GM23248 (cell line): ENCODE measurements around the gene TXNDC15. TPM values are rescaled to one million over a fixed set of nuclear protein-coding genes. Genes with fewer than 3 reads are reported as not detected.

Experiments
- DNase-seq: peaks from one replicate; pipeline ENCODE4 v3.0.0-alpha.2; 2015
- H2AFZ ChIP-seq: fragments of 200-600 bp; sonication (generic); 2 replicates; pipeline ENCODE4 v1.6.1; 2016; ENCODE audit warnings: antibody characterized with exemption
- H3F3A ChIP-seq: fragments of 200-600 bp; sonication (generic); 2 replicates; pipeline ENCODE4 v1.6.1; 2016; ENCODE audit warnings: mild to moderate bottlenecking, antibody characterized with exemption, mixed run types; ENCODE audit not compliant: insufficient read depth
- H3K27ac ChIP-seq: fragments of 200-600 bp; sonication (generic); 2 replicates; pipeline ENCODE4 v1.5.1; 2016; ENCODE audit warnings: mild to moderate bottlenecking
- H3K27me3 ChIP-seq: fragments of 200-600 bp; sonication (generic); replicated peaks from 2 replicates; pipeline ENCODE4 v1.6.1; 2016; ENCODE audit warnings: mild to moderate bottlenecking; ENCODE audit not compliant: insufficient read depth
- H3K36me3 ChIP-seq: fragments of 200-600 bp; sonication (generic); 2 replicates; pipeline ENCODE4 v1.6.1; 2016; ENCODE audit warnings: low read depth, mild to moderate bottlenecking
- H3K4me1 ChIP-seq: fragments of 200-600 bp; sonication (generic); 2 replicates; pipeline ENCODE4 v1.6.1; 2016; ENCODE audit warnings: mild to moderate bottlenecking; ENCODE audit not compliant: insufficient read depth
- H3K4me2 ChIP-seq: fragments of 200-600 bp; sonication (generic); one replicate; pipeline ENCODE4 v1.6.1; 2016; ENCODE audit warnings: mild to moderate bottlenecking; ENCODE audit not compliant: unreplicated experiment
- H3K4me3 ChIP-seq: fragments of 200-600 bp; sonication (generic); 2 replicates; pipeline ENCODE4 v1.5.1; 2016; ENCODE audit warnings: mild to moderate bottlenecking
- H3K79me2 ChIP-seq: fragments of 200-600 bp; sonication (generic); 2 replicates; pipeline ENCODE4 v1.6.1; 2016; ENCODE audit warnings: mild to moderate bottlenecking; ENCODE audit not compliant: insufficient read depth
- H3K9ac ChIP-seq: fragments of 200-600 bp; sonication (generic); 2 replicates; pipeline ENCODE4 v1.6.1; 2016; ENCODE audit warnings: mild to moderate bottlenecking
- H3K9me2 ChIP-seq: fragments of 200-600 bp; sonication (generic); 2 replicates; pipeline ENCODE4 v1.6.1; 2016; ENCODE audit warnings: mixed run types, mild to moderate bottlenecking, moderate library complexity; ENCODE audit not compliant: insufficient read depth
- H3K9me3 ChIP-seq: fragments of 200-600 bp; sonication (generic); one replicate; pipeline ENCODE4 v1.6.1; 2017; ENCODE audit warnings: low read depth
- H4K20me1 ChIP-seq: fragments of 200-600 bp; sonication (generic); 2 replicates; pipeline ENCODE4 v1.6.0; 2016; ENCODE audit not compliant: insufficient read depth
- EZH2 ChIP-seq: fragments of 200-600 bp; sonication (generic); IDR thresholded peaks from 2 replicates; pipeline ENCODE4 v1.6.1; 2018; ENCODE audit warnings: antibody characterized with exemption, mild to moderate bottlenecking; ENCODE audit not compliant: insufficient read depth, poor library complexity, severe bottlenecking
- EZH2phosphoT487 ChIP-seq: fragments of 200-600 bp; sonication (generic); IDR thresholded peaks from 2 replicates; pipeline ENCODE4 v1.6.1; 2018; ENCODE audit warnings: antibody characterized with exemption, moderate library complexity, mild to moderate bottlenecking, low read depth; ENCODE audit not compliant: insufficient read depth
- WGBS, 2 experiments: methylation state at CpG; one replicate each; pipeline ENCODE4 v1.1.6; 2015 to 2017; ENCODE audit warnings: low lambda C conversion rate in 2 of 2, low coverage in 1 of 2; ENCODE audit errors: missing lambda C conversion rate in 2 of 2; 5-methylcytosine and 5-hydroxymethylcytosine counted together
- in situ Hi-C: fragments of 300-500 bp; cut with MboI; formaldehyde crosslinking; loops from 2 replicates; pipeline ENCODE4 v1.15.0; 2020
- polyA plus RNA-seq: library from polyadenylated mRNA; unstranded; fragments of >200 nt; fragmentation: Nextera tagmentation; extraction: Ambion mirVana; gene quantifications from 2 replicates; pipeline ENCODE4 v1.2.1, GENCODE V29; 2016
- total RNA-seq: library from RNA; depleted of rRNA; stranded (reverse); fragments of >200 nt; shearing (Covaris generic); gene quantifications from 2 replicates; pipeline ENCODE4 v1.2.3, GENCODE V29; 2014

Gene TXNDC15
- total and polyA plus RNA-seq, 2 experiments from 2014 or later = 102 to 170 TPM

- Histone ChIP-seq H3K4me2 (no peak overlapping the region), H3K27me3 (no peaks in the 10 kb centered on the region), H3K9me2 (no peaks in the 10 kb centered on the region), H3F3A (no peaks in the 10 kb centered on the region), H3K4me1 (no peaks in the 10 kb centered on the region), H3K4me3 (no peak overlapping the region), H3K9ac (no peak overlapping the region), H3K36me3 (peaks cover 16% of the 10 kb centered on the region; the same call in 1 of the 2 replicates), H3K9me3 (no peaks in the 10 kb centered on the region), H3K79me2 (no peaks in the 10 kb centered on the region), H3K27ac (no peak overlapping the region), H2AFZ (no peak overlapping the region), H4K20me1 (no peaks in the 10 kb centered on the region)
- 73 to 78% methylated on average over 12 of the region's 12 CpGs for WGBS, 2 experiments
- in situ Hi-C loops = no loop called here
- DNase-seq = no peak
- TF ChIP-seq EZH2 = no peak
- no peak for TF ChIP-seq EZH2phosphoT487
Observed at GRCh38 chr5:134935711-134936602, 61.8 kb downstream of the TXNDC15 start.

GRCh38 chr5:134937526-134937925, 63.4 kb downstream of the TXNDC15 start:
- H3K27ac ChIP-seq = no peak overlapping the region
- no peaks in the 10 kb centered on the region for H3K27me3 ChIP-seq
- H3K4me1 ChIP-seq = no peaks in the 10 kb centered on the region
- H3F3A ChIP-seq = no peaks in the 10 kb centered on the region
- no peak overlapping the region for H3K9ac ChIP-seq
- in situ Hi-C loops = no loop called here
- TF ChIP-seq EZH2 = no peak
- TF ChIP-seq EZH2phosphoT487 = no peak
- no peak overlapping the region for H3K4me3 ChIP-seq
- no peaks in the 10 kb centered on the region for H3K9me2 ChIP-seq
- 85% methylated on average over 8 of the region's 8 CpGs for WGBS, 2 experiments
- H4K20me1 ChIP-seq = no peaks in the 10 kb centered on the region
- H3K79me2 ChIP-seq = no peaks in the 10 kb centered on the region
- no peak overlapping the region for H2AFZ ChIP-seq
- H3K36me3 ChIP-seq = peaks cover 16% of the 10 kb centered on the region; the same call in 1 of the 2 replicates
- DNase-seq = no peak
- H3K4me2 ChIP-seq = no peak overlapping the region
- no peaks in the 10 kb centered on the region for H3K9me3 ChIP-seq

DNA sequence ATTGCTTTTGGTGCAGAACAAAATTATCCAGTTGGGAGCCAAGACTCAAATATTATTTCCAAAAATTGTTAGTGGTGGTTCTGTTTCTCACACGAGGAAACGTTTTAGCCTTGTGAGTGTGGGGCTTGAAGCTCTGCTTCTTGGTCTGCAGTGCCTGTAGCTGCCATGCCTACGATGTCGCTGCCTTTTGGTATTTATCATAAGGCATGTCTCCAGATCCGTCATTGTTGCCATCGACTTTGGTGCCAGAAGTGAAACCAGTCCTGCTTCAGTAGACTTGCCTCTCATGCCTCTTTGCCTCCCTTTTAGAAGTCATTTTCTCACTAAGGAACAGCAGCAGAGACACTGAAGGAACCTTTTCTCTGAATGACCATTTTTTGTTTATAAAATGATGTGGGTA, 63.9 kb downstream of the TXNDC15 start:
- no peaks in the 10 kb centered on the region for H3F3A ChIP-seq
- in situ Hi-C loops = no loop called here
- no peaks in the 10 kb centered on the region for H4K20me1 ChIP-seq
- H3K9me2 ChIP-seq = no peaks in the 10 kb centered on the region
- no peaks in the 10 kb centered on the region for H3K9me3 ChIP-seq
- H3K79me2 ChIP-seq = no peaks in the 10 kb centered on the region
- peaks cover 16% of the 10 kb centered on the region; the same call in 1 of the 2 replicates for H3K36me3 ChIP-seq
- no peaks in the 10 kb centered on the region for H3K4me1 ChIP-seq
- no peak for DNase-seq
- no peak overlapping the region for H3K9ac ChIP-seq
- H3K27ac ChIP-seq = no peak overlapping the region
- TF ChIP-seq EZH2 (no peak), EZH2phosphoT487 (no peak)
- H2AFZ ChIP-seq = no peak overlapping the region
- H3K27me3 ChIP-seq = no peaks in the 10 kb centered on the region
- 81 to 82% methylated on average over 6 of the region's 6 CpGs for WGBS, 2 experiments
- no peak overlapping the region for H3K4me3 ChIP-seq
- H3K4me2 ChIP-seq = no peak overlapping the region

GRCh38 chr5:134939500-134939899, 65.3 kb downstream of the TXNDC15 start:
- Histone ChIP-seq H3K9me3 (no peaks in the 10 kb centered on the region), H3K9me2 (no peaks in the 10 kb centered on the region), H3K4me3 (no peak overlapping the region), H3K4me1 (no peaks in the 10 kb centered on the region), H3K27ac (no peak overlapping the region), H3K79me2 (no peaks in the 10 kb centered on the region), H3K9ac (no peak overlapping the region), H2AFZ (no peak overlapping the region), H4K20me1 (no peaks in the 10 kb centered on the region), H3K4me2 (no peak overlapping the region), H3F3A (no peaks in the 10 kb centered on the region), H3K36me3 (0 out of 2 replicates have a peak, but pooled peaks cover 9% of the 10 kb centered on the region), H3K27me3 (no peaks in the 10 kb centered on the region)
- 88 to 89% methylated on average over 1 of the region's 1 CpG for WGBS, 2 experiments
- TF ChIP-seq EZH2 = no peak
- TF ChIP-seq EZH2phosphoT487 = no peak
- no peak for DNase-seq
- in situ Hi-C loops = no loop called here
